GM10266 (cell line): ENCODE results near the gene KRTAP9-3.
"Not testable (repeated sequence)": the region's sequence is repeated elsewhere in the genome, so short reads cannot be mapped to it uniquely, and the experiment has no call there.

Source experiments
- DNase-seq: peaks from one replicate; pipeline ENCODE4 v3.0.0; 2012; ENCODE audit errors: extremely low spot score
- CTCF ChIP-seq: IDR thresholded peaks from 2 replicates; pipeline ENCODE4 v1.5.1; 2012; ENCODE audit warnings: mild to moderate bottlenecking, low read depth; ENCODE audit not compliant: control insufficient read depth, insufficient read depth; ENCODE audit errors: missing control alignments

KRTAP9-3 gene

GRCh38 chr17:41258406-41258805 lies 26.2 kb downstream of the KRTAP9-3 start:
- no peak for DNase-seq
- no peak for TF ChIP-seq CTCF

- peak; percentile 0 for DNase-seq
- TF ChIP-seq CTCF, result no peak
Measured at GRCh38 chr17:41263212-41263611, 31.0 kb downstream of the KRTAP9-3 start.

GRCh38 chr17:41264599-41264998 lies 32.4 kb downstream of the KRTAP9-3 start:
- TF ChIP-seq CTCF, result no peak
- peak; percentile 0 for DNase-seq

- DNase-seq, result no peak
- no peak for TF ChIP-seq CTCF
Measured at GRCh38 chr17:41265078-41265477, 32.8 kb downstream of the KRTAP9-3 start, which contains the start of gene KRTAP9-6. KRTAP9-6 (plus strand) TSS chr17:41265378; CDS start chr17:41265378, 0 bp downstream.

GRCh38 chr17:41267711-41268110 lies 35.5 kb downstream of the KRTAP9-3 start:
- no peak for TF ChIP-seq CTCF
- DNase-seq, result no peak

GRCh38 chr17:41271323-41271722 lies 39.1 kb downstream of the KRTAP9-3 start:
- DNase-seq, result not testable (repeated sequence)

GRCh38 chr17:41271858-41272257 lies 39.6 kb downstream of the KRTAP9-3 start:
- no peak for TF ChIP-seq CTCF
- no peak for DNase-seq

- not testable (repeated sequence) for DNase-seq
Measured at GRCh38 chr17:41275648-41276190, 43.5 kb downstream of the KRTAP9-3 start, which contains the start of gene KRTAP9-7. KRTAP9-7 (plus strand) TSS chr17:41275698; CDS start chr17:41275698, 0 bp downstream.
